Natural killer cell (primary cell): ENCODE measurements around the gene SMARCA2. TPM values are rescaled to one million over a fixed set of nuclear protein-coding genes. Genes with fewer than 3 reads are reported as not detected.

Source experiments
- ATAC-seq, 3 donors: fragments of 150-1000 bp in 2 of 3; fragments of 200-7000 bp in 1 of 3; cut with Tn5 transposase; 1 replicate in 1 of 3; 2 replicates in 2 of 3; pipeline ENCODE4 v1.10.0; 2021; ENCODE audit warnings: mild to moderate bottlenecking in 2 of 3, moderate library complexity in 2 of 3
- DNase-seq, 2 donors: peaks; one replicate each; pipeline versions ENCODE4 v3.0.0 to v3.0.0-alpha.2; 2013 to 2021; ENCODE audit warnings: mixed read lengths in 1 of 2
- H3K27ac ChIP-seq: one replicate; pipeline ENCODE4 v1.5.1; 2013; ENCODE audit warnings: mild to moderate bottlenecking, low read length
- H3K27me3 ChIP-seq: one replicate; pipeline ENCODE4 v1.6.1; 2013; ENCODE audit warnings: low read length; ENCODE audit not compliant: control insufficient read depth, insufficient read depth
- H3K36me3 ChIP-seq: one replicate; pipeline ENCODE4 v1.6.1; 2013; ENCODE audit warnings: low read length; ENCODE audit not compliant: control insufficient read depth, insufficient read depth
- H3K4me1 ChIP-seq: one replicate; pipeline ENCODE4 v1.6.1; 2013; ENCODE audit warnings: low read length; ENCODE audit not compliant: control insufficient read depth, insufficient read depth
- H3K4me3 ChIP-seq: one replicate; pipeline ENCODE4 v1.5.1; 2013; ENCODE audit warnings: low read length
- H3K9me3 ChIP-seq: one replicate; pipeline ENCODE4 v1.6.1; 2013; ENCODE audit warnings: low read length; ENCODE audit not compliant: control insufficient read depth, insufficient read depth
- H3K27ac Mint-ChIP-seq, 2 donors: one replicate each; pipeline ENCODE4 v1.8.0; 2022; ENCODE audit warnings: mild to moderate bottlenecking in 2 of 2, mixed read lengths in 2 of 2, moderate library complexity in 1 of 2
- H3K27me3 Mint-ChIP-seq, 2 donors: one replicate each; pipeline ENCODE4 v1.8.0; 2022; ENCODE audit warnings: low read depth in 2 of 2, mixed read lengths in 2 of 2
- H3K36me3 Mint-ChIP-seq: one replicate; pipeline ENCODE4 v1.8.0; 2022; ENCODE audit warnings: mixed read lengths
- H3K4me1 Mint-ChIP-seq, 2 donors: one replicate each; pipeline ENCODE4 v1.8.0; 2022; ENCODE audit warnings: mixed read lengths in 2 of 2
- H3K4me3 Mint-ChIP-seq: one replicate; pipeline ENCODE4 v1.8.0; 2022; ENCODE audit warnings: mild to moderate bottlenecking, moderate library complexity, mixed read lengths
- H3K9me3 Mint-ChIP-seq, 2 donors: one replicate each; pipeline ENCODE4 v1.8.0; 2022; ENCODE audit warnings: mixed read lengths in 2 of 2
- WGBS: methylation state at CpG from one replicate; pipeline ENCODE4 v1.1.7; 2013; ENCODE audit warnings: missing lambda C conversion rate; ENCODE audit not compliant: insufficient coverage; 5-methylcytosine and 5-hydroxymethylcytosine counted together
- intact Hi-C: fragments of 100-400 bp; cut with micrococcal nuclease; formaldehyde crosslinking; loops from one replicate; pipeline ENCODE4 v1.14.2; 2022
- total RNA-seq, 4 donors: library from RNA; stranded (reverse); fragments of 120-200 nt in 1 of 4; gene quantifications; one replicate each; pipeline versions ENCODE4 v1.2.3 to v1.2.4, GENCODE V29; 2013 to 2022
- TF ChIP-seq, protein P1 (sequence below): fragments of 200-600 bp; IDR thresholded peaks from one replicate; pipeline ENCODE4 v1.8.0; 2022; ENCODE audit warnings: antibody characterized with exemption

SMARCA2 gene
- total RNA-seq, result 100 to 1,000 TPM; 303 to 324 (median 308) TPM
- total RNA-seq (2013), result 264 TPM

GRCh38 chr9:2014696-2015580, at the start of gene SMARCA2:
Gene SMARCA2 (plus strand): TSS chr9:2015347. CDS start chr9:2029023, 13,676 bp downstream.
- ATAC-seq, result peak; percentile 78 to 93 (median 84)

DNA sequence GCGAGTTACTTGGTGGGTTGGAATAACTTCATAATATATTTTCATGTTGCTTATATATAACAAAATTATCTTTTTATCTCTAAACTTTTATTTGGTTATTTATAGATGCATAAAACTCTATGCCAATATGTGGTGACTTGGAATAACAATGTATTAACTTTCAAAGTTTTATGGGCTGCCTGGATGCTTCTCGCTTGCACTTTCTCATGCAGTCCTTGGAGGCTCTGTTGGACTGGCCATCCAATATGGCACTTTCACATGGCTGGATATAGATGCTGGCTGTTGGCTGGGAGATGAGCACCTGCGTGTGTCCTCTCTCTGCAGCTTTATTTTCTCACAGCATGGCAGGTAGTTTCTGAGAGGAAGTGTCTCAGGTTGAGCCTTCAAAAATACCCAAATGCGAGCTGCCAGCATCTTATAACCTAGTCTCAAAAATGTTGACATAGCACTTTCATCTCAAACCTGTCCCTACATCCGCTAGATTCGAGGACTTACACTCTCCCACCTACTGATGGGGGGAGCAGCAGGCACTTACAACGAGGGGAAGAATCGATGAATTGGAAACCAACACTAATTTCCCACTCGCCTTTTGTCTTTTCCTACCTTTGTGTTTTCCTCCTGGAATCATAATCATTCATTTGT, 48.3 kb upstream of the SMARCA2 start:
- TF ChIP-seq, protein P1, sequence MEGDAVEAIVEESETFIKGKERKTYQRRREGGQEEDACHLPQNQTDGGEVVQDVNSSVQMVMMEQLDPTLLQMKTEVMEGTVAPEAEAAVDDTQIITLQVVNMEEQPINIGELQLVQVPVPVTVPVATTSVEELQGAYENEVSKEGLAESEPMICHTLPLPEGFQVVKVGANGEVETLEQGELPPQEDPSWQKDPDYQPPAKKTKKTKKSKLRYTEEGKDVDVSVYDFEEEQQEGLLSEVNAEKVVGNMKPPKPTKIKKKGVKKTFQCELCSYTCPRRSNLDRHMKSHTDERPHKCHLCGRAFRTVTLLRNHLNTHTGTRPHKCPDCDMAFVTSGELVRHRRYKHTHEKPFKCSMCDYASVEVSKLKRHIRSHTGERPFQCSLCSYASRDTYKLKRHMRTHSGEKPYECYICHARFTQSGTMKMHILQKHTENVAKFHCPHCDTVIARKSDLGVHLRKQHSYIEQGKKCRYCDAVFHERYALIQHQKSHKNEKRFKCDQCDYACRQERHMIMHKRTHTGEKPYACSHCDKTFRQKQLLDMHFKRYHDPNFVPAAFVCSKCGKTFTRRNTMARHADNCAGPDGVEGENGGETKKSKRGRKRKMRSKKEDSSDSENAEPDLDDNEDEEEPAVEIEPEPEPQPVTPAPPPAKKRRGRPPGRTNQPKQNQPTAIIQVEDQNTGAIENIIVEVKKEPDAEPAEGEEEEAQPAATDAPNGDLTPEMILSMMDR, result no peak
- ATAC-seq (no peak), DNase-seq (no peak)
- no peaks in the 10 kb centered on the region for H3K36me3 ChIP-seq
- Mint-ChIP-seq H3K4me1 (no peaks in the 10 kb centered on the region), H3K4me3 (no peak overlapping the region), H3K27ac (no peak overlapping the region), H3K36me3 (no peaks in the 10 kb centered on the region), H3K9me3 (no peaks in the 10 kb centered on the region), H3K27me3 (peaks cover 30 to 47% of the 10 kb centered on the region in 2 donors)
- H3K27ac ChIP-seq, result no peak overlapping the region
- H3K4me3 ChIP-seq, result no peak overlapping the region
- H3K4me1 ChIP-seq, result no peaks in the 10 kb centered on the region
- no peaks in the 10 kb centered on the region for H3K9me3 ChIP-seq
- H3K27me3 ChIP-seq, result no peaks in the 10 kb centered on the region
- WGBS, result 92% methylated on average over 8 of the region's 9 CpGs
- intact Hi-C loops, result no loop called here

More at GRCh38 chr9:2014696-2015580, at the start of gene SMARCA2:
- under 1% methylated on average over 70 of the region's 71 CpGs for WGBS
- Mint-ChIP-seq H3K36me3 (no peaks in the 10 kb centered on the region), H3K4me1 (peaks cover 27 to 41% of the 10 kb centered on the region in 2 donors), H3K9me3 (no peaks in the 10 kb centered on the region), H3K27me3 (peaks cover 12 to 16% of the 10 kb centered on the region in 2 donors), H3K4me3 (peak within 1 kb of the TSS; percentile 99), H3K27ac (peak within 1 kb of the TSS; percentile 97 to 99)
- peak within 1 kb of the TSS; percentile 97 for H3K4me3 ChIP-seq
- peaks cover 15% of the 10 kb centered on the region for H3K4me1 ChIP-seq
- peak; percentile 95 to 98 for DNase-seq
- TF ChIP-seq, protein P1, result no peak
- H3K36me3 ChIP-seq, result no peaks in the 10 kb centered on the region
- intact Hi-C loops, result loop anchor here (1.0 to 10.0 kb wide), 5 partner anchors 39 to 1740 kb away; partner anchors contain the start of gene RFX3
- H3K27ac ChIP-seq, result peak within 1 kb of the TSS; percentile 89
- no peaks in the 10 kb centered on the region for H3K9me3 ChIP-seq
- no peaks in the 10 kb centered on the region for H3K27me3 ChIP-seq

DNA sequence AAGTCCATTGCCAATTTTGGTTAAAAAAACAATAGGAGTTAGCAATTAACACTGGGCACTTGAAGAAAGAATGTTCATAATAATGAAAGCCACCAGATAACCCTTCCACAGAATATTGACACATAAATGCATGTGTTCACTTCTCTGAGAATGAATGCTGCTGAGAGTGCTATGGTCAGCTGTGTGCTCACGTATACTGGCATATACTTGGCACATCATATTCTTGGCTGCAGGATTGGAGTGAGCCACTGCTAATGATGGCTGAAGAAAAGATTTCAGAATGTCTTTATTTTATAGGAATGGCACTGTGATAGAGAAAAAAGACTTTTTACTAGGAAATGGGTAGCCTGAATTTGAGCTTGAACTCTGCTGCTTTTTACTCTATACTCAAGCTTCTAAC, 46.0 kb upstream of the SMARCA2 start:
- Histone ChIP-seq H3K27me3 (no peaks in the 10 kb centered on the region), H3K4me1 (no peaks in the 10 kb centered on the region), H3K27ac (no peak overlapping the region), H3K4me3 (no peak overlapping the region), H3K36me3 (no peaks in the 10 kb centered on the region), H3K9me3 (peaks cover 5% of the 10 kb centered on the region)
- no peaks in the 10 kb centered on the region for H3K36me3 Mint-ChIP-seq
- no peak overlapping the region for H3K4me3 Mint-ChIP-seq
- H3K27me3 Mint-ChIP-seq, result peaks cover 30 to 39% of the 10 kb centered on the region in 2 donors
- TF ChIP-seq, protein P1, result no peak
- no peak for DNase-seq
- H3K4me1 Mint-ChIP-seq, result no peaks in the 10 kb centered on the region
- H3K9me3 Mint-ChIP-seq, result no peaks in the 10 kb centered on the region
- H3K27ac Mint-ChIP-seq, result no peak overlapping the region
- WGBS, result 100% methylated on average over 1 of the region's 1 CpG
- ATAC-seq, result no peak
- intact Hi-C loops, result no loop called here
